GM19240 (cell line): ENCODE results near the gene TRIM28.
"Not testable (repeated sequence)": the region's sequence is repeated elsewhere in the genome, so short reads cannot be mapped to it uniquely, and the experiment has no call there.

ENCODE experiments used
- DNase-seq: peaks from one replicate; pipeline ENCODE4 v3.0.0; 2011; ENCODE audit warnings: low spot score; ENCODE audit not compliant: insufficient read length

The TRIM28 gene

GRCh38 chr19:58543826-58544590 lies at the start of gene TRIM28:
TRIM28 (plus strand) TSS chr19:58544064; CDS start chr19:58544758, 694 bp downstream.
- DNase-seq = peak; percentile 98

GRCh38 chr19:58497634-58498170 lies 46.2 kb upstream of the TRIM28 start:
- no peak for DNase-seq

- DNase-seq = no peak
Observed at GRCh38 chr19:58498316-58499020, 45.4 kb upstream of the TRIM28 start.

GRCh38 chr19:58499021-58499927 lies 44.6 kb upstream of the TRIM28 start:
- DNase-seq = peak; percentile 89

- DNase-seq = no peak
Observed at GRCh38 chr19:58500242-58500641, 43.6 kb upstream of the TRIM28 start.

- DNase-seq = not testable (repeated sequence)
Observed at GRCh38 chr19:58507602-58508223, 36.2 kb upstream of the TRIM28 start.

GRCh38 chr19:58509731-58510083 lies 34.2 kb upstream of the TRIM28 start:
- no peak for DNase-seq

GRCh38 chr19:58510084-58510862 lies 33.6 kb upstream of the TRIM28 start:
- no peak for DNase-seq

- no peak for DNase-seq
Observed at GRCh38 chr19:58511353-58512208, 32.3 kb upstream of the TRIM28 start, which contains the start of gene SLC27A5. SLC27A5 (minus strand) TSS chr19:58511992; CDS start chr19:58511955, 37 bp downstream.

- DNase-seq = no peak
Observed at GRCh38 chr19:58513213-58513693, 30.6 kb upstream of the TRIM28 start.

- peak; percentile 88 for DNase-seq
Observed at GRCh38 chr19:58513694-58514563, 29.9 kb upstream of the TRIM28 start.

GRCh38 chr19:58514564-58515022 lies 29.3 kb upstream of the TRIM28 start:
- DNase-seq = no peak

- no peak for DNase-seq
Observed at GRCh38 chr19:58515259-58515658, 28.6 kb upstream of the TRIM28 start.

GRCh38 chr19:58516246-58516836 lies 27.5 kb upstream of the TRIM28 start:
- DNase-seq = no peak

GRCh38 chr19:58516964-58517833 lies 26.7 kb upstream of the TRIM28 start:
- no peak for DNase-seq

GRCh38 chr19:58518256-58519086 lies 25.4 kb upstream of the TRIM28 start:
- DNase-seq = no peak
